Suprapubic skin (tissue), 4 donors: Measurements from ENCODE around the gene MXD3. TPM values are rescaled to one million over a fixed set of nuclear protein-coding genes. Genes with fewer than 3 reads are reported as not detected.

Experiments
- DNase-seq, 2 donors: peaks; one replicate each; pipeline ENCODE4 v3.0.0-alpha.2; 2019; ENCODE audit warnings: low spot score in 2 of 2
- H3K27ac ChIP-seq: fragments of 200-600 bp; sonication (generic); one replicate; pipeline ENCODE4 v1.5.1; 2019
- H3K27me3 ChIP-seq: fragments of 200-600 bp; sonication (generic); one replicate; pipeline ENCODE4 v1.5.1; 2019
- H3K36me3 ChIP-seq: fragments of 200-600 bp; sonication (generic); one replicate; pipeline ENCODE4 v1.5.1; 2019
- H3K4me1 ChIP-seq: fragments of 200-600 bp; sonication (generic); one replicate; pipeline ENCODE4 v1.5.1; 2019
- H3K4me3 ChIP-seq: fragments of 200-600 bp; sonication (generic); one replicate; pipeline ENCODE4 v1.5.1; 2019; ENCODE audit warnings: mild to moderate bottlenecking
- H3K9me3 ChIP-seq: fragments of 200-600 bp; sonication (generic); one replicate; pipeline ENCODE4 v1.5.1; 2019
- EP300 ChIP-seq: sonication (generic); formaldehyde crosslinking; IDR thresholded peaks from one replicate; pipeline ENCODE4 v1.6.1; 2017; ENCODE audit warnings: antibody characterized with exemption
- POLR2A ChIP-seq, 2 donors: fragments of 450-650 bp; IDR thresholded peaks; one replicate each; pipeline ENCODE4 v1.6.1; 2017; ENCODE audit warnings: antibody characterized with exemption in 2 of 2, mild to moderate bottlenecking in 2 of 2, moderate library complexity in 2 of 2
- POLR2AphosphoS5 ChIP-seq, 3 donors: sonication (generic); formaldehyde crosslinking; IDR thresholded peaks; one replicate each; pipeline ENCODE4 v1.6.1; 2017; ENCODE audit warnings: antibody characterized with exemption in 3 of 3
- WGBS: methylation state at CpG from one replicate; pipeline ENCODE4 v1.1.5; 2018; 5-methylcytosine and 5-hydroxymethylcytosine counted together
- total RNA-seq, 4 donors: library from RNA; depleted of rRNA; stranded (reverse); fragments of >200 nt; gene quantifications; one replicate each; pipeline ENCODE4 v1.1.0, GENCODE V29; 2016
- TF ChIP-seq, protein P1 (sequence below), 2 donors: fragments of 200-600 bp in 1 of 2; fragments of 450-650 bp in 1 of 2; sonication (generic) in 1 of 2; IDR thresholded peaks; one replicate each; pipeline ENCODE4 v1.5.1; 2016 to 2019; ENCODE audit warnings: antibody characterized with exemption in 2 of 2, mild to moderate bottlenecking in 1 of 2, moderate library complexity in 1 of 2

The MXD3 gene
- total RNA-seq, 4 donors from 2014 or later = 8.7 to 30.3 (median 11.7) TPM

DNA sequence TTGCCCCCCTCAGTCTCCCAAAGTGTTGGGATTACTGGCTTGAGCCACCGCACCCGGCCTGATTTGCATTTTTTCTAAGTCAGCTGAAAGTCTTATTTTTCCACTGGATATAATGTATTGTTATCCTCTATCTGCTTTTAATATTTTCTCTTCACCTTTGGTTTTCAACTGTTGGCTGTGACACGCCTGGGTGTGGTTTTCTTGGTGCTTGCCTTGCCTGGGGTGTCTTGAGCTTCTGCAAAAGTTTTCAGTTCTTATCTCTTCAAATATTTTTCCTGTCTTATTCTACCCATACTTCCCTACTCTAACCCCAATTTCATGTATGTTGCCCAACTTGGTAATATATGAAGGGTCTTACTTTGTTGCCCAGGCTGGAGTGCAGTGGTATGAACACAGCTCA lies 4.3 kb upstream of the MXD3 start:
- Histone ChIP-seq H3K27me3 (no peaks in the 10 kb centered on the region), H3K4me3 (no peak overlapping the region), H3K4me1 (peaks cover 21% of the 10 kb centered on the region), H3K36me3 (no peaks in the 10 kb centered on the region), H3K27ac (no peak overlapping the region), H3K9me3 (no peaks in the 10 kb centered on the region)
- DNase-seq = no peak
- 100% methylated on average over 3 of the region's 3 CpGs for WGBS
- TF ChIP-seq POLR2A (IDR thresholded peaks at IDR 0.05) = no peak
- no peak for TF ChIP-seq POLR2AphosphoS5 (IDR thresholded peaks at IDR 0.05)
- TF ChIP-seq, protein P1, sequence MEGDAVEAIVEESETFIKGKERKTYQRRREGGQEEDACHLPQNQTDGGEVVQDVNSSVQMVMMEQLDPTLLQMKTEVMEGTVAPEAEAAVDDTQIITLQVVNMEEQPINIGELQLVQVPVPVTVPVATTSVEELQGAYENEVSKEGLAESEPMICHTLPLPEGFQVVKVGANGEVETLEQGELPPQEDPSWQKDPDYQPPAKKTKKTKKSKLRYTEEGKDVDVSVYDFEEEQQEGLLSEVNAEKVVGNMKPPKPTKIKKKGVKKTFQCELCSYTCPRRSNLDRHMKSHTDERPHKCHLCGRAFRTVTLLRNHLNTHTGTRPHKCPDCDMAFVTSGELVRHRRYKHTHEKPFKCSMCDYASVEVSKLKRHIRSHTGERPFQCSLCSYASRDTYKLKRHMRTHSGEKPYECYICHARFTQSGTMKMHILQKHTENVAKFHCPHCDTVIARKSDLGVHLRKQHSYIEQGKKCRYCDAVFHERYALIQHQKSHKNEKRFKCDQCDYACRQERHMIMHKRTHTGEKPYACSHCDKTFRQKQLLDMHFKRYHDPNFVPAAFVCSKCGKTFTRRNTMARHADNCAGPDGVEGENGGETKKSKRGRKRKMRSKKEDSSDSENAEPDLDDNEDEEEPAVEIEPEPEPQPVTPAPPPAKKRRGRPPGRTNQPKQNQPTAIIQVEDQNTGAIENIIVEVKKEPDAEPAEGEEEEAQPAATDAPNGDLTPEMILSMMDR (IDR thresholded peaks at IDR 0.05) = no peak
- no peak for TF ChIP-seq EP300

GRCh38 chr5:177315411-177315810 lies 3.7 kb upstream of the MXD3 start:
- no peaks in the 10 kb centered on the region for H3K9me3 ChIP-seq
- TF ChIP-seq EP300 (no peak), POLR2AphosphoS5 (IDR thresholded peaks at IDR 0.05) (no peak), POLR2A (IDR thresholded peaks at IDR 0.05) (no peak)
- TF ChIP-seq, protein P1 (IDR thresholded peaks at IDR 0.05) = no peak
- H3K4me1 ChIP-seq = peaks cover 26% of the 10 kb centered on the region
- H3K4me3 ChIP-seq = no peak overlapping the region
- H3K27ac ChIP-seq = no peak overlapping the region
- no peaks in the 10 kb centered on the region for H3K27me3 ChIP-seq
- WGBS = 100% methylated on average over 1 of the region's 7 CpGs
- no peaks in the 10 kb centered on the region for H3K36me3 ChIP-seq
- DNase-seq = no peak

GRCh38 chr5:177314376-177315342 lies 3.0 kb upstream of the MXD3 start:
- Histone ChIP-seq H3K4me3 (no peak overlapping the region), H3K27me3 (no peaks in the 10 kb centered on the region), H3K4me1 (peaks cover 31% of the 10 kb centered on the region), H3K36me3 (no peaks in the 10 kb centered on the region), H3K27ac (no peak overlapping the region), H3K9me3 (no peaks in the 10 kb centered on the region)
- WGBS = 89% methylated on average over 12 of the region's 18 CpGs
- DNase-seq = no peak
- no peak for TF ChIP-seq EP300
- TF ChIP-seq, protein P1 (IDR thresholded peaks at IDR 0.05) = no peak
- no peak for TF ChIP-seq POLR2AphosphoS5 (IDR thresholded peaks at IDR 0.05)
- TF ChIP-seq POLR2A (IDR thresholded peaks at IDR 0.05) = no peak

DNA sequence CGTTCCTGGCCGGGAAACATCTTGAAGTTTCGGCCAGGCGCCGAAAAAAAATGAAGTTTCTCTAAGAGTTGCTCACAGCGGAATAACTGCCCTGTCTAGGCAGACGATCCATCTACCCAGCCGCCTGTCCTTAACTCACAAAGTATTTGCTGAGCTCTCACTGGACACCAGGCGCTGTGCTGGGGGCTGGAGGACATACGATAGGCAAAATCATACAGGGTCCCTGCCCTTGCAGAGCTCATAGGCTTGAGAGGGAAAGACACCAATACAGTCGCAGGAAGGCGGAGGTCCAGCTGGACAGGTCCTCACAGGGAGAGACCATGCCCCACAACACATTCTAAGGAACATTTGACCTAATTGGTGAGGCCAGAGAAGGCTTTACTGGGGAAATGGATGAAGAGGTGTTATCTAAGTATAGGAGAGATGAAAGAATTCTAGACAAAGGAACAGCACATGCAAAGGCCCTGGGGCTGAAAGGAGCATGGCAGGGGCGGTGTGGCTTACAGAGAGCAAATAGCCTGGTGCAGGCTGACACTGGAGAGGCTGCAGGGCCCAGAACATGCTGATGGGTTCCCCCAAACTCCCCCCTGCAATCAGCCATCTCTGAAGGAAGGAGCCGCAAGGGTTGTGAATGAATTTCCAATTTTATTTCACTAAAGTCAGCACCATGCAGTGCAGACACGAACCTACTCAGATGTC lies 2.0 kb upstream of the MXD3 start:
- Histone ChIP-seq H3K36me3 (no peaks in the 10 kb centered on the region), H3K27me3 (no peaks in the 10 kb centered on the region), H3K27ac (no peak overlapping the region), H3K4me1 (peaks cover 34% of the 10 kb centered on the region), H3K4me3 (no peak overlapping the region), H3K9me3 (no peaks in the 10 kb centered on the region)
- TF ChIP-seq POLR2AphosphoS5 (IDR thresholded peaks at IDR 0.05) (no peak), EP300 (no peak), POLR2A (IDR thresholded peaks at IDR 0.05) (no peak)
- TF ChIP-seq, protein P1 (IDR thresholded peaks at IDR 0.05) = no peak
- DNase-seq = no peak
- WGBS = 93% methylated on average over 15 of the region's 15 CpGs

- WGBS = 13% methylated on average over 13 of the region's 19 CpGs
- Histone ChIP-seq H3K27ac (no peak overlapping the region), H3K36me3 (peaks cover under 1% of the 10 kb centered on the region), H3K4me1 (peaks cover 32% of the 10 kb centered on the region), H3K27me3 (no peaks in the 10 kb centered on the region), H3K4me3 (peak overlapping the region; percentile 69), H3K9me3 (no peaks in the 10 kb centered on the region)
- DNase-seq = no peak
- TF ChIP-seq, protein P1 (IDR thresholded peaks at IDR 0.05) = no peak
- TF ChIP-seq EP300 = no peak
- TF ChIP-seq POLR2AphosphoS5 (IDR thresholded peaks at IDR 0.05) = no peak
- no peak for TF ChIP-seq POLR2A (IDR thresholded peaks at IDR 0.05)
Measured at GRCh38 chr5:177312649-177313181, 1.0 kb upstream of the MXD3 start.
